Measurements from ENCODE around the gene GUCY1A1.

The GUCY1A1 gene

GRCh38 chr4:155693015-155693663 is 26.5 kb downstream of the GUCY1A1 start:
- DNase-seq (ENCODE audit: low spot score): no peak
- no peak for TF ChIP-seq CTCF (IDR thresholded peaks at IDR 0.05; ENCODE audit: extremely low read depth, missing control alignments)

- no peak for TF ChIP-seq CTCF (IDR thresholded peaks at IDR 0.05; ENCODE audit: extremely low read depth, missing control alignments)
- DNase-seq (ENCODE audit: low spot score): no peak
These were observed 27.6 kb downstream of the GUCY1A1 start for GRCh38 chr4:155694100-155694785.

GRCh38 chr4:155696226-155696625 is 29.6 kb downstream of the GUCY1A1 start:
- TF ChIP-seq CTCF (IDR thresholded peaks at IDR 0.05; ENCODE audit: extremely low read depth, missing control alignments): no peak
- no peak for DNase-seq (ENCODE audit: low spot score)

GRCh38 chr4:155696726-155697125 is 30.1 kb downstream of the GUCY1A1 start:
- no peak for DNase-seq (ENCODE audit: low spot score)

DNA sequence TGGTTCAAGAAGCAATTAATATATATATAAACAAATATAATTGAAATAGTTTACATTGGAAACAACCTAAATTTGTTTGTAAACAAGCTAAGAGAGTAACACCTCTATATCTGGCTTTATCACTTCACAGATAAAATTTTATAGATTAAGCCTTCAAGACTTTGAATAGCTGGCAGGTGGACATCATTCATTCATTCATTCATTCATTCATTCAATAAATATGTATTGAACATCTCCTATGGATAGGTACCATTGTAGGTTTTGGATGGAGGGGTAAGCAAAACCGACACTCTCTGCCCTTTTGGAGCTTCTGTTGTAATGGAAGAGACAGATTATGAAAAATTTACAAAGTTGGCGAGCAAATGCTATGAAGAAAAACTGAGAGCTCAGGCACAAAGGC is 35.2 kb downstream of the GUCY1A1 start:
- no peak for DNase-seq (ENCODE audit: low spot score)
- TF ChIP-seq CTCF (IDR thresholded peaks at IDR 0.05; ENCODE audit: extremely low read depth, missing control alignments): no peak

More at GRCh38 chr4:155696726-155697125, 30.1 kb downstream of the GUCY1A1 start:
- TF ChIP-seq CTCF (IDR thresholded peaks at IDR 0.05; ENCODE audit: extremely low read depth, missing control alignments): no peak

GRCh38 chr4:155703486-155704247 is 37.0 kb downstream of the GUCY1A1 start:
- DNase-seq (ENCODE audit: low spot score): peak; percentile 25
- TF ChIP-seq CTCF (IDR thresholded peaks at IDR 0.05; ENCODE audit: extremely low read depth, missing control alignments): no peak
